SKM-1 treated with dmso at 0.1 percent for 144 hours (cell line): ENCODE data around the gene PRELP.
A peak's percentile ranks its signal among the peaks of the same experiment; 100 is the strongest.

Experiments used
- DNase-seq: peaks from one replicate; lab custom pipeline; 2025; ENCODE audit not compliant: unreplicated experiment; lab: John Stamatoyannopoulos, UW

Gene PRELP

DNA sequence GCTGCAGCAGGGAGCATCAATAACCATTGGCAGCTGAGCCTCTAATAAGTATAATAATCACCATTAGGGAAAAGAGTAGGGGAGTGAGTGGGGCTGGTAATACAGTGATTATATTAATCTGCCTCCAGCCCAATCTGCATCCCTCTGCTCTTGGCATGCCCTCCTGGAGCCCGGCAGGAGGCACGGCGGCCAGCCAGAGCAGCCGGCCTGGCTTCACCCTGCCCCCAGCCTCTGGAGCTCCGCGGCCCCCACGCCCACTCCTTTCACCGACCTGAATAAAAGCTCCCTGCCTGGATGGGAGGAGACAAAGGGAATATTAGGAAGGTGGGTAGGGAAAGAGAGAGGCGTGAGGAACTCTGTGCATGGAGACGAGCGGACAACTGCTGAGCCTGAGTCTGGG is 46.6 kb downstream of the PRELP start:
- DNase-seq, result no peak

- DNase-seq, result no peak
These were observed 48.1 kb downstream of the PRELP start for GRCh38 chr1:203523667-203524066.

DNA sequence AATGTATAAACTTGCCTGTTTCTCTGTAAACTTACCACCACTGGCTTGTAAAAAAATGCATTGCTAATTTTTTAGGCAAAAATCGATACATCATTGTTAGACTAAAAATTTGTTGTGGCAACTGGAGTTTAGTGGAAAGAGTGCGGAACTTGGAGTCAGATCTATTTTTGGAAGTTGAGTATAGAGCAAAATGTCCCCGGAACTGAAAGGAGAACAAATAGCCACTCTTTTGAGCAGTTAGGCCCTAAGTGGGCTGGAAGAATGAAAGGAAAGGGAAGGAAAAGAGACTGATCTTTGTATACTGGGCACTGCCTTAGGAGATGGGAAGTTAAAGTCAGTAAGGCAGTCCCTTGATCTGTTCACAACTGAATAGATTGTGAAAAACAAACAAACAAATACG is 48.5 kb downstream of the PRELP start:
- DNase-seq, result no peak

GRCh38 chr1:203524824-203525223 is 49.2 kb downstream of the PRELP start:
- no peak for DNase-seq

DNA sequence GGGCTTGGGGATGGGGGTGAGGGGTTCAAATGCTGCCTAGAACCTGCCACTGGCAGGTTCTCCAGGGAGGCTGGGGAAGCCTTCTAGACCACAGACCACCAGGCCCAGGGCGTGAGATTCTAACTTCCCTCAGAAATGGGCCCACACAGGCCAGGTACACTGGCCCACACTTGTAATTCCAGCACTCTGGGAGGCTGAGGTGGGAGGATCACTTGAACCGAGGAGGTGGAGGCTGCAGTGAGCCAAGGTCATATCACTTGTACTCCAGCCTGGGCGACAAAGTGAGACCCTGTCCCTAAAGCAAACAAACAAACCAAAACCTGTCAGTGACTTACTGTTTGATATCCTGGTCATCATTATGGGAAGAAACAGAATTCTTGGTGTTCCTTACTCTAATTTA is 50.1 kb downstream of the PRELP start:
- no peak for DNase-seq

- DNase-seq, result no peak
These were observed 50.5 kb downstream of the PRELP start for GRCh38 chr1:203526130-203526529.

- DNase-seq, result no peak
These were observed 51.0 kb downstream of the PRELP start for GRCh38 chr1:203526572-203526971.

- no peak for DNase-seq
These were observed 51.4 kb downstream of the PRELP start for GRCh38 chr1:203527013-203527412.

DNA sequence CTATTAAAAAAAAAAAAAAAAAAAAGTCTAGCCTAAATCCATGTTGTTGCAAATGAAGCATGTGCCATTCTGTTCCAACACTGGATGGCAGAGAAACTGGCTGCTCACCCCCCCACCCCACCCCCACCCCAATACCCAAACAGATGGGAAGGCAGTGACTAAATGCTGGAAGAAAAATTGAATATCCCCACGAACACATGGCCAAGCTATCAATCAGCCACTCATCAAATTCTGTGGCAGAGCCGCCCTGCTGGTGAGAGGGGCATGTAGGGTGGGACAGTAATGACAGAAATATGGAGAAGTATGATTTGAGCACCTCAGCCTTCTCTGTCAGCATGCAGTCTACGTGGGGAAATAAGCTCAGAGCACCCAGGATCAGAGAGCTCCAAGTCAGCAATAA is 52.5 kb downstream of the PRELP start:
- no peak for DNase-seq

DNA sequence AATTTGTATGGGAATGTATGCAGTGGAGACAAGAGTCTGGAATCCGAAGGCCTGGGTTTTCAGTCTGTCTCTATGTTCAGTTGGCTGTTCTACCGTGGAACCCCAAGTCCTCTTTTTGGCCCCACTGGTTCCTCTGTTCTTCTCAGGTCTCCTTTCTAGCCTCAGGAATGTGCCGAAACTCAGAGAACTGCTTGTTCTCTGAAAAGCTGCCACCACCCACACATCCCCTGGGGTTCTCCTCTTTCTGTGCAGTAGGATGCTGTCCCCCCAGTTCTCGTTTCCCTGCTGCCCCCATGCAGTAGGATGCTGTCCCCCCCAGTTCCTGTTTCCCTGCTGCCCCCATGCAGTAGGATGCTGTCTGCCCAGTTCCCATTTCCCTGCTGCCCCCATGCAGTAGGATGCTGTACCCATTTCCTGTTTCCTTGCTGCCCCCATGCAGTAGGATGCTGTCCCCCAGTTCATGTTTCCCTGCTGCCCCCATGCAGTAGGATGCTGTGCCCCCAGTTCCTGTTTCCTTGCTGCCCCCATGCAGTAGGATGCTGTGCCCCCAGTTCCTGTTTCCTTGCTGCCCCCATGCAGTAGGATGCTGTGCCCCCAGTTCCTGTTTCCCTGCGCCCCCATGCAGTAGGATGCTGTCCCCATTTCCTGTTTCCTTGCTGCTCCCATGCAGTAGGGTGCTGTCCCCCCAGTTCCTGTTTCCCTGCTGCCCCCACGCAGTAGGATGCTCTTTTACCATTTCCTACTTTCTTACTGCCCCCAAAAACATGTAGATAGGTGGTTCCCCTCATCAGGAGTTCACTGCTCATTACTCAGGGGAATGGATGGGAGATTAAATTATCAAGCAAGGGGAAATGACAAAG is 53.6 kb downstream of the PRELP start:
- DNase-seq, result no peak

DNA sequence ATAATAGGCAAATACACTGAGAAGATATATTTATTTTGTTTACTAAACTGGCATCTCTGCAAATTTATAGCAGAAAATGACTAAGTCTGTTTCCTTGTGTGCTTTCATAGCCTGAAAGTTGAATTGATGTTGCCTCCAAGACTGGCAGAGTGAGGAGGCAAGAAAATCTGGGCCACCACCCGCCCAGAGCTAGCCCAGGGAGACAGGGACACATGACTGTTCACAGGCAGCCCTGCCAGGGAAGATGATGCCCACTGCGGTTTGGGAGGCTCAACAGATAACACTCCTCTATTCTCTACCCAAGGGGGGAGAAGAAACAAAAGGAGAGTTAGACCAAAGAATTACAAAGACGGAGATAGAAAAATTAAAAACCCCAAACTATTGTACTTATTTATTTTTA is 55.5 kb downstream of the PRELP start:
- no peak for DNase-seq

DNA sequence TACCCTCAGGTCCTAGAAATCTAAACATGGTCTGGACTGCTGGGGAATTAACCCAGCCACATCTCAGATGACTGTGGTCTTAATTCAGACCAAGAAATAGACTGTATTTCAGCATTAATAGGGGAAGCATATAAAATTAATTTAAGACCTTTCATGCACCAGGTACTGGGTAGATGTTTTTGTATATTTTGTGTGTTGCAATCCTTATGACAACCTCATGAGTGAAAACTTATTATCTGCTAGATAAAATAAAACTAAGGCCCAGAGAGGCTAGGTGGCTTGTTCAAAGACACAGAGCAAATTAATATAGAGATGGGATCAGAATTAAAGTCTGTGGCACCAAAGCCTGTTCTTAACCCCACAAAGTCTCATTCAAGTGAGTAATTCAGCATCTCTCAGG is 58.4 kb downstream of the PRELP start:
- no peak for DNase-seq

GRCh38 chr1:203534526-203534925 is 58.9 kb downstream of the PRELP start:
- no peak for DNase-seq

DNA sequence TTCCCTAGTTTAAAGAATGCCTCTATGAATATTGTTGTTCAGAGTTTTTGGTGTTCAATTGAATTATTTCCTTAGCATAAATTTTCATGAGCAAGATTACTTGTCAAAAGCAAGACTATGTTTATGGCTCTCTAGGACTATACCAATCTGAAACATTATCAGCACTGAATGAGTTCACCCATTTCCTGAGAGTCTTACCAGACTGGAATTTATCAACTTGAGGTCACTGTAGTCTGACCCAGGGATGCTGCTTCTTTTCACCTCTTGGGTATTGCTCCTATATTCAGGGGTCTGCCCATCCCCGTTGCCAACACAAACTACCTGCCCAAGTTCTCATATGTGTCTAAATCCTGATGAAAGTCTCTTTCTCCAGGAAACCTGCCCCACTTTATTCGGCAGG is 61.0 kb downstream of the PRELP start:
- peak; percentile 61 for DNase-seq

DNA sequence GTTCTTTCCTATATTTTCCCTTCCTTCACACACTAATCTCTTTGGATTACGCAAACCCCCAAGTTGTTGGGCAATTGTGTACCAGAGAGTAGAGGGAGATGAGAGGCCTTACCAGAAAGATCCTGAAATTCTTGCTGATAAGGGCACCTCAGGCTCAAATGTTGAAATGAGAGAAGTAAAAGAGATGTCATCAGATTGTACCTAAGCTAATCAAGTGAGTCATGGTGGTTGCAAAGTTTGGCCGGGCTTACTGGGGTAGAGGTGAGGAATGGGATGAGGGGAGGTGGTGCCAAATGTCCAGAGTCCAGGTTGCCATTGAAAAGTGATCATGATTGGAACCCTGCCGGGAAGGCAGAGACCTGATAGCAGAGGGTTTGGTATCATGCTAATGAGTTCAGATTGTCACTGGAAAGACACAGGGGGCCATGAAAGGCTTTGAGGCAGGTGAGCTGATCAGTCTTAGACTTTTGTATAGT is 61.4 kb downstream of the PRELP start:
- peak; percentile 73 for DNase-seq

DNA sequence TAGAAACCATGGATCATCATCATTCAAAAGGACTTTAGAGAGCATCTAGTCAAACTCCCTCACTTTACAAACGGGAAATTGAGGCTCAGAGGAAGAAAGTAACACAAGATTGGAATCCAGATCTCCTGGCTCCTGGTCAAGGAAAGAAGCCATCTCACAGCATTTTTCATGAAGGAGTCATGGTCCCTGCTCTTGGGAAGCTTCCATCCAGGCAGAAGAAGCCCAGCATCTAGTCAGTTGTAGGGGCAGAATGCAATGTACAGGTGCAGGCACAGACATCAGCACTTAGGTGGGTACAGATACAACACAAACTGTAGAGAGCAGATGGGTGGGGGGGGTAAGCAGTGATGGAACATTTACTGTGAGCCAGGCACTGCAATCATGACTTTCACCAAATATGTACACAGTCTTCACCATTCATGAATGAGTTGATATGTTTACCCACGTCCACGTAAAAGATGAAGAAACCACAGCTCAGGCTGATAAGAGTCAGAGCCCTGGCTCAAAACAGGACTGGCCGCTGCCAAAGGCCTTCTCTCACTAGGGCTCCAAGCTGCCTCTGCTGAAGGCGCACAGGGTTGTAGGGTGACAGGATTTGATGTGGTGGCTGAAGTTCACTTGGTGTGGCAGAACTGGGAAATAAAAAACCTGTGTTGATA is 62.3 kb downstream of the PRELP start:
- DNase-seq, result no peak

DNA sequence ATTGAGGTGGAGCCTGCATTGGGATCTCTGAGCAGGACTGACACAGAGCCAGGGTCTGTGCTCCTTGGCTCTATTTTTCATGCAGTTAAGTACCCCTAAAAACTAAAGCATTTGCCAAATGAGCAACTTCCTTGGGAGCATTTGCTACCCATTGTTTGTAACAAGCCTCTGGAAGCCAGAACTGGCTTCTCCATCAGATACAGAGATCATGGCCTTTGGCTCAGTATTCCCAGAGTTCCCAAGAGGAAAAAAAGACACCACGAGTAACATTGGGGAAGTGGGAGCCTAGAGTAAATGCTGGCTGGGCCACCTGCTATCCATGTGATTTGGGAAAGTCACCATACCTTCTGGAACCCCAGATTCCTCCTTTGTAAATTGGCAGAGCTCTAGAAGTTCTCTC is 63.1 kb downstream of the PRELP start:
- no peak for DNase-seq

GRCh38 chr1:203539831-203540546 is 64.4 kb downstream of the PRELP start:
- DNase-seq, result no peak
